DND-41 (cell line): ENCODE data around the gene FGF2.

Experiments used
- ATAC-seq: fragments of 200-7000 bp; cut with Tn5 transposase; 3 replicates; pipeline ENCODE4 v1.9.1; 2021; ENCODE audit warnings: low read depth; ENCODE audit not compliant: insufficient read depth
- DNase-seq: peaks from one replicate; pipeline ENCODE4 v3.0.0-alpha.2; 2020
- H2AFZ ChIP-seq: 2 replicates; pipeline ENCODE4 v1.6.0; 2012; ENCODE audit warnings: low read depth, low read length
- H3K27ac ChIP-seq: 2 replicates; pipeline ENCODE4 v1.5.1; 2012; ENCODE audit warnings: low read length, inconsistent platforms
- H3K27me3 ChIP-seq: fragments of 200-600 bp; sonication (generic); 2 replicates; pipeline ENCODE4 v1.6.0; 2012; ENCODE audit warnings: low read length, mild to moderate bottlenecking, inconsistent platforms; ENCODE audit not compliant: insufficient read depth, poor library complexity
- H3K36me3 ChIP-seq: 2 replicates; pipeline ENCODE4 v1.5.1; 2012; ENCODE audit warnings: low read length, inconsistent platforms; ENCODE audit not compliant: insufficient read depth
- H3K4me1 ChIP-seq: 2 replicates; pipeline ENCODE4 v1.5.1; 2012; ENCODE audit warnings: mild to moderate bottlenecking, low read length; ENCODE audit not compliant: insufficient read depth
- H3K4me2 ChIP-seq: 2 replicates; pipeline ENCODE4 v1.6.0; 2012; ENCODE audit warnings: mild to moderate bottlenecking, moderate library complexity, low read length, inconsistent platforms; ENCODE audit not compliant: insufficient read depth
- H3K4me3 ChIP-seq, 2 experiments: fragments of 200-600 bp in 1 of 2; shearing (Covaris generic) in 1 of 2; 2 replicates each; pipeline ENCODE4 v1.5.1; 2012 to 2016; ENCODE audit warnings: inconsistent platforms in 2 of 2, low read length in 2 of 2, mild to moderate bottlenecking in 2 of 2, low read depth in 1 of 2, moderate library complexity in 1 of 2
- H3K79me2 ChIP-seq: 2 replicates; pipeline ENCODE4 v1.6.0; 2012; ENCODE audit warnings: low read length, inconsistent platforms; ENCODE audit not compliant: insufficient read depth
- H3K9ac ChIP-seq: 2 replicates; pipeline ENCODE4 v1.6.0; 2012; ENCODE audit warnings: low read depth, mild to moderate bottlenecking, inconsistent platforms, low read length, moderate library complexity
- H3K9me3 ChIP-seq: 2 replicates; pipeline ENCODE4 v1.5.1; 2012; ENCODE audit warnings: low read length, moderate library complexity, mild to moderate bottlenecking, inconsistent platforms; ENCODE audit not compliant: insufficient read depth, severe bottlenecking
- H4K20me1 ChIP-seq: 2 replicates; pipeline ENCODE4 v1.6.0; 2012; ENCODE audit warnings: low read length; ENCODE audit not compliant: insufficient read depth
- EZH2 ChIP-seq: IDR thresholded peaks from 3 replicates; pipeline ENCODE4 v1.6.1; 2012; ENCODE audit warnings: borderline replicate concordance, low read depth, mild to moderate bottlenecking, moderate library complexity, low read length, inconsistent platforms; ENCODE audit not compliant: severe bottlenecking
- TF ChIP-seq, protein P1 (sequence below): IDR thresholded peaks from 2 replicates; pipeline ENCODE4 v1.5.1; 2012; ENCODE audit warnings: borderline replicate concordance, low read length, moderate library complexity, mild to moderate bottlenecking; ENCODE audit not compliant: poor library complexity, severe bottlenecking; ENCODE audit errors: extremely low read depth

The FGF2 gene

DNA sequence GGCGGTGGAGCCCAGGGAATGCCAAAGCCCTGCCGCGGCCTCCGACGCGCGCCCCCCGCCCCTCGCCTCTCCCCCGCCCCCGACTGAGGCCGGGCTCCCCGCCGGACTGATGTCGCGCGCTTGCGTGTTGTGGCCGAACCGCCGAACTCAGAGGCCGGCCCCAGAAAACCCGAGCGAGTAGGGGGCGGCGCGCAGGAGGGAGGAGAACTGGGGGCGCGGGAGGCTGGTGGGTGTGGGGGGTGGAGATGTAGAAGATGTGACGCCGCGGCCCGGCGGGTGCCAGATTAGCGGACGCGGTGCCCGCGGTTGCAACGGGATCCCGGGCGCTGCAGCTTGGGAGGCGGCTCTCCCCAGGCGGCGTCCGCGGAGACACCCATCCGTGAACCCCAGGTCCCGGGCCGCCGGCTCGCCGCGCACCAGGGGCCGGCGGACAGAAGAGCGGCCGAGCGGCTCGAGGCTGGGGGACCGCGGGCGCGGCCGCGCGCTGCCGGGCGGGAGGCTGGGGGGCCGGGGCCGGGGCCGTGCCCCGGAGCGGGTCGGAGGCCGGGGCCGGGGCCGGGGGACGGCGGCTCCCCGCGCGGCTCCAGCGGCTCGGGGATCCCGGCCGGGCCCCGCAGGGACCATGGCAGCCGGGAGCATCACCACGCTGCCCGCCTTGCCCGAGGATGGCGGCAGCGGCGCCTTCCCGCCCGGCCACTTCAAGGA is at the start of gene FGF2:
FGF2 (plus strand) TSS at position 279 of the 705 bp plus-strand sequence; CDS start at position 623, 344 bp downstream.
- Histone ChIP-seq H4K20me1 (no peaks in the 10 kb centered on the region), H2AFZ (no peak within 1 kb of the TSS), H3K79me2 (no peaks in the 10 kb centered on the region), H3K27me3 (no peaks in the 10 kb centered on the region), H3K9ac (no peak within 1 kb of the TSS), H3K4me1 (no peaks in the 10 kb centered on the region), H3K27ac (no peak within 1 kb of the TSS), H3K4me2 (no peak within 1 kb of the TSS), H3K9me3 (no peaks in the 10 kb centered on the region), H3K4me3 (no peak within 1 kb of the TSS), H3K36me3 (no peaks in the 10 kb centered on the region)
- ATAC-seq, result no peak
- TF ChIP-seq, protein P1, sequence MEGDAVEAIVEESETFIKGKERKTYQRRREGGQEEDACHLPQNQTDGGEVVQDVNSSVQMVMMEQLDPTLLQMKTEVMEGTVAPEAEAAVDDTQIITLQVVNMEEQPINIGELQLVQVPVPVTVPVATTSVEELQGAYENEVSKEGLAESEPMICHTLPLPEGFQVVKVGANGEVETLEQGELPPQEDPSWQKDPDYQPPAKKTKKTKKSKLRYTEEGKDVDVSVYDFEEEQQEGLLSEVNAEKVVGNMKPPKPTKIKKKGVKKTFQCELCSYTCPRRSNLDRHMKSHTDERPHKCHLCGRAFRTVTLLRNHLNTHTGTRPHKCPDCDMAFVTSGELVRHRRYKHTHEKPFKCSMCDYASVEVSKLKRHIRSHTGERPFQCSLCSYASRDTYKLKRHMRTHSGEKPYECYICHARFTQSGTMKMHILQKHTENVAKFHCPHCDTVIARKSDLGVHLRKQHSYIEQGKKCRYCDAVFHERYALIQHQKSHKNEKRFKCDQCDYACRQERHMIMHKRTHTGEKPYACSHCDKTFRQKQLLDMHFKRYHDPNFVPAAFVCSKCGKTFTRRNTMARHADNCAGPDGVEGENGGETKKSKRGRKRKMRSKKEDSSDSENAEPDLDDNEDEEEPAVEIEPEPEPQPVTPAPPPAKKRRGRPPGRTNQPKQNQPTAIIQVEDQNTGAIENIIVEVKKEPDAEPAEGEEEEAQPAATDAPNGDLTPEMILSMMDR, result no peak
- no peak for TF ChIP-seq EZH2
- no peak for DNase-seq

DNA sequence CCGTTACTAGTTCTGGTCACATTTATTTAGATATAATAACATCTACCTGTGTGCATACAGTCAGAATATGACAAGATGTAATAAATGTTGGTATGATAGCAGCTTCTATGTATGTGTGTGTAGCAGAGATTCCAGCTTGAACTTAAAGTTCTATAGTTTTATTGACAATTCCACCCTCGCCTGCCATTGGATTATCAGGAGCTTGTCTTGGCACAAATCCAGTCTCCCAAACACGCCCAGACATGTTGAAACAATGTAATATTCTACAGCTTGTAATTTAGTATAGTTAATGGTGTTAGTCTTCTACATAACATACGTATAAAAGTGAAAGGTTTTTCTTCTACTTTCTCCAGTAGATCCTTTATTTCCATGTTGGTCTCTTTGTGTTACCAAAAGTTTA is 49.7 kb upstream of the FGF2 start:
- H3K4me3 ChIP-seq, result no peak overlapping the region
- no peaks in the 10 kb centered on the region for H3K36me3 ChIP-seq
- TF ChIP-seq, protein P1, result no peak
- TF ChIP-seq EZH2, result no peak
- no peaks in the 10 kb centered on the region for H4K20me1 ChIP-seq
- ATAC-seq (no peak), DNase-seq (no peak)
- no peak overlapping the region for H3K27ac ChIP-seq
- H3K9ac ChIP-seq, result no peak overlapping the region
- no peaks in the 10 kb centered on the region for H3K9me3 ChIP-seq
- no peak overlapping the region for H2AFZ ChIP-seq
- H3K27me3 ChIP-seq, result peaks cover 4% of the 10 kb centered on the region
- no peak overlapping the region for H3K4me2 ChIP-seq
- no peaks in the 10 kb centered on the region for H3K79me2 ChIP-seq
- H3K4me1 ChIP-seq, result no peaks in the 10 kb centered on the region

DNA sequence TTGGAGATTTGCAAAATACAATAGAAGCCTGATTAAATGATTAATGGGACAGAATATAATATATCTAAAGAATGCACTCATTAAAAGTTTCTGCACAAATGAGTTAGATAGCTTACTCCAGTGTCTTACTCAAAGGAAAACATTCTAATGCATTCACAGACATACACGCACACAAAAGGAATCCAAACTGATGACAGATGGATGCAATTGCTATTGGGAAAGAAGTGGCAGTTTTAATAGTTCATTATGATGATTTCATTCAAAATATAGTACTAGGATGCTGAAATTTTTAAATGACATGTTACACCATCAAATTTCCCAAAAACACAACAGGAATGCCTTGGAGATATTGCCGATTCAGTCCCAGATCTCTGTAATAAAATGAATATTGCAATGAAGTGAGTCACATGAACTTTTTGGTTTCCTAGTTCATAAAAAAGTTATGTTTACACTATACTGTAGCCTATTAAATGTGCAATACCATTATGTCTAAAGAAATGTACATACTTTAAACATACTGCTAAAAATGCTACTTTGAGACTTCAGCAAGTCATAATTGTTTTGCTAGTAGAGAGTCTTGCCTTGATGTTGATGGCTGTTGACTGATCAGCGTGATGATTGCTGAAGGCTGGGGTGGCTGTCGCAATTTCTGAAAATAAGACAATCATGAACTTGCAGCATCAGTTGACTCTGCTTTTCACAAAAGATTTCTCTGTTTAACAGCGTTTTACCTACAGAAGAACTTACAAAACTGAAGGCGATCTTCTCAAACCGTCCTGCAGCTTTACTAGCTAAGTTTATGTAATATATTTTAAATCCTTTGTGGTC is 48.6 kb upstream of the FGF2 start:
- Histone ChIP-seq H3K4me2 (no peak overlapping the region), H3K9me3 (no peaks in the 10 kb centered on the region), H3K27ac (no peak overlapping the region), H3K9ac (no peak overlapping the region), H3K4me1 (no peaks in the 10 kb centered on the region), H3K4me3 (no peak overlapping the region), H3K79me2 (no peaks in the 10 kb centered on the region), H3K36me3 (no peaks in the 10 kb centered on the region), H3K27me3 (peaks cover 2% of the 10 kb centered on the region), H4K20me1 (no peaks in the 10 kb centered on the region), H2AFZ (no peak overlapping the region)
- DNase-seq, result no peak
- TF ChIP-seq EZH2, result no peak
- TF ChIP-seq, protein P1, result no peak
- no peak for ATAC-seq
